GM06990 (cell line): ENCODE measurements around the gene LGR4.

Experiments
- DNase-seq: peaks from one replicate; pipeline ENCODE4 v3.0.0-alpha.2; 2011; ENCODE audit not compliant: insufficient read length; ENCODE audit errors: extremely low read depth
- H3K27me3 ChIP-seq: replicated peaks from 2 replicates; pipeline ENCODE4 v1.6.0; 2011; ENCODE audit warnings: low read length; ENCODE audit not compliant: control insufficient read depth, insufficient read depth
- H3K36me3 ChIP-seq: 2 replicates; pipeline ENCODE4 v1.5.1; 2011; ENCODE audit warnings: low read length; ENCODE audit not compliant: control insufficient read depth, insufficient read depth
- H3K4me3 ChIP-seq: replicated peaks from 2 replicates; pipeline ENCODE4 v1.5.1; 2011; ENCODE audit warnings: low read depth, mild to moderate bottlenecking, control low read depth, low read length
- CTCF ChIP-seq: IDR thresholded peaks from 2 replicates; pipeline ENCODE4 v1.5.1; 2011; ENCODE audit warnings: low read length, control low read depth, mild to moderate bottlenecking, inconsistent platforms; ENCODE audit not compliant: insufficient read depth, poor library complexity, severe bottlenecking

Gene LGR4

DNA sequence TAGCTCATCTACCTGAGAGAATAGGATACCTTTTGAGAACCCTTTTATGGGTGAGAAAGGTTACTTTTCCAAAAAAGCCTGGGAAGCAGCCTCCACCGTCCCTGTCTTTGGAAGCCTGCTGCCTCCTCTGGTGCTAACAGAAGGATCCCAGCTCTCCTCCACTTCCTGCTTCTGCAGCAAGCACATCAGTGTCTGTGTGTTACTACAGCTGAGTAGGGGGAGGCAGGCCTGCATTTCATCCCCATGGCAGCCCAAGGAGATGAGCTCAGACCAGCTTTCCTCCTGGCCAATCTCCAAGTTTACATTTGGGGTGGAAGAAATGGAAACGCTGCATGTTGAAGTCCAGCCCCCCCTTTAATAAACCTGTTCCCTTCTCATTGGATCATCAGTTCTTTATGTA is 102.2 kb downstream of the LGR4 start:
- H3K27me3 ChIP-seq = no peaks in the 10 kb centered on the region
- H3K36me3 ChIP-seq = no peaks in the 10 kb centered on the region
- no peak for DNase-seq
- TF ChIP-seq CTCF = no peak
- no peak overlapping the region for H3K4me3 ChIP-seq

DNA sequence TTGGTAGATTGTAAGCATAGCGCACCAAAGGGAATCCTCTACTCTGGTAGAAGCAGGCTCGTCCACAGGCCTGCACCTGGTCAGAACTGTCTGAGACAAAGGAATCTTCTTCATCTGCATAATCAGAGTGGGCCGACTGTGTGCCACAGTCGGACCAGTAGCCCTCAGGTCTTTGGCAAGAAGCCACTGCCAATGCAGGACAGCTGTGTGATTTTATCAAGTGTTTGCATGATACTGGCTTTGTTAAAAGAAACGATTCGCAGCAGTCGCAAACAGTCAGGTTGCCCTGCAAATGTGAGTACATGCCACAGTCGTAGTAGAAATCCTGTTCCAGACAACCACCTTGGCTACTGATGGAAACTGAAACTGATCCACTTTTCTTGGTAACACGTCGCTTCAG is 104.7 kb downstream of the LGR4 start:
- no peaks in the 10 kb centered on the region for H3K36me3 ChIP-seq
- no peaks in the 10 kb centered on the region for H3K27me3 ChIP-seq
- no peak for DNase-seq
- no peak for TF ChIP-seq CTCF
- no peak overlapping the region for H3K4me3 ChIP-seq

- Histone ChIP-seq H3K27me3 (no peaks in the 10 kb centered on the region), H3K36me3 (no peaks in the 10 kb centered on the region), H3K4me3 (peak overlapping the region; percentile 93)
- TF ChIP-seq CTCF = no peak
- DNase-seq = no peak
Observed at GRCh38 chr11:27363576-27364117, 108.9 kb downstream of the LGR4 start.

DNA sequence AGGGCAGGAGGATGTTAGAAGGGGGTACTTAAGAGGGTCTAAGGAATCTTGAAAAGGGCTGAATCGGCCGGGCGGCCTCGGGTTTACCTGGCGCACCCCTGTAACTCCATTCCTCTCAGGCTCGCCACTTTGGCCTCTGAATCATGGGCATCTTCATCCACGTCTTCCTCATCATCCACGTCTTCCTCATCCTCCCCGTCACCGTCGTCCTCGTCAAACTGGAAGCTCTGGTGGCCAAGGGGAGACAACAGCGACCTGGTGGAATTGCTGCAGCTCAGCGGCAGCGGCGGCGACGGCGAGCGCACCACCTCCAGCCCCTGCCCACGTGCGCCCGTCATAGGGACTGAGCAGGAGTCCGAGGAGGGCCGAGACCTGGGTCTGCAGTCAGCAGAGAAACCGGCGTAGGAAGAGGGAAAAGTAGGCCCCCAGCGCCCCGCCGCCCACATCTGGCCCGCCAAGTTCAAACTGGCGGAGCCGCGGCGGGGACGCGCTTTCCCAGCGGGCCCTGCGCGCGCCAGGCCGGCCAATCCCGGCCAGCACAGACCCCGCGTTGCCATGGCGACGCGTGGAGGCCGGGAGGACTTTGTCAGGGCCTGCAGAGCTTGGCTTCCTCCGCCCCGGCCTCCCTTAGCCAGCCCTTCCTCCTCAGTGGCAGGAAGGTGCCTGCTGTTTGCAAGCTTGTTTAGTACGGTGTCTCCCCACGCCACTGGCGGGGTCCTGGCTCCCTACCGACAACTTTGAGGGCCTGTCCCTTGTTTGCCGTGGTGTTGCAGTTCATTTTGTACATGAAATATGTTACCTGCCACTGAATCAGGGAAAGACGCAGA is 109.6 kb downstream of the LGR4 start, which contains the start of gene CCDC34:
Gene CCDC34 (minus strand): TSS at position 467 of the 827 bp plus-strand sequence. CDS start 21 bp downstream, at position 446.
- Histone ChIP-seq H3K4me3 (peak within 1 kb of the TSS; percentile 93), H3K27me3 (no peaks in the 10 kb centered on the region), H3K36me3 (no peaks in the 10 kb centered on the region)
- peak; percentile 92 for DNase-seq
- no peak for TF ChIP-seq CTCF

- Histone ChIP-seq H3K27me3 (no peaks in the 10 kb centered on the region), H3K4me3 (peak overlapping the region; percentile 93), H3K36me3 (no peaks in the 10 kb centered on the region)
- TF ChIP-seq CTCF = no peak
- no peak for DNase-seq
Observed at GRCh38 chr11:27361649-27362431, 110.8 kb downstream of the LGR4 start.
